BLaER1 treated with 17β-estradiol and CSF1 and Interleukin-3, amounts not matched to agents 10 nM and 100 nM (cell line): ENCODE results near the gene KBTBD13.
A peak's percentile ranks its signal among the peaks of the same experiment; 100 is the strongest.

Experiments used
- H3K27ac ChIP-seq, 11 experiments: shearing (Covaris generic); formaldehyde crosslinking; 2 replicates each; pipeline ENCODE4 v1.8.1; 2022
- H3K27me3 ChIP-seq, 11 experiments: shearing (Covaris generic); formaldehyde crosslinking; 2 replicates each; pipeline ENCODE4 v1.8.1; 2022
- H3K36me3 ChIP-seq, 11 experiments: shearing (Covaris generic); formaldehyde crosslinking; 2 replicates each; pipeline ENCODE4 v1.8.1; 2022
- H3K4me1 ChIP-seq, 10 experiments: shearing (Covaris generic); formaldehyde crosslinking; 2 replicates each; pipeline ENCODE4 v1.8.1; 2022
- H3K4me2 ChIP-seq, 11 experiments: shearing (Covaris generic); formaldehyde crosslinking; 2 replicates each; pipeline ENCODE4 v1.8.1; 2022
- H3K4me3 ChIP-seq, 10 experiments: shearing (Covaris generic); formaldehyde crosslinking; 2 replicates each; pipeline ENCODE4 v1.8.1; 2022
- H3K9ac ChIP-seq, 11 experiments: shearing (Covaris generic); formaldehyde crosslinking; 2 replicates each; pipeline ENCODE4 v1.8.1; 2022
- H3K9me3 ChIP-seq, 11 experiments: shearing (Covaris generic); formaldehyde crosslinking; replicated peaks in 1 of 11; 2 replicates each; pipeline ENCODE4 v1.8.1; 2022
- H4K20me1 ChIP-seq, 11 experiments: shearing (Covaris generic); formaldehyde crosslinking; 2 replicates each; pipeline ENCODE4 v1.8.1; 2022
- Cebpa-rat ChIP-seq, 11 experiments: shearing (Covaris generic); IDR thresholded peaks; 2 replicates each; pipeline ENCODE4 v1.8.1; 2022

KBTBD13 gene

DNA sequence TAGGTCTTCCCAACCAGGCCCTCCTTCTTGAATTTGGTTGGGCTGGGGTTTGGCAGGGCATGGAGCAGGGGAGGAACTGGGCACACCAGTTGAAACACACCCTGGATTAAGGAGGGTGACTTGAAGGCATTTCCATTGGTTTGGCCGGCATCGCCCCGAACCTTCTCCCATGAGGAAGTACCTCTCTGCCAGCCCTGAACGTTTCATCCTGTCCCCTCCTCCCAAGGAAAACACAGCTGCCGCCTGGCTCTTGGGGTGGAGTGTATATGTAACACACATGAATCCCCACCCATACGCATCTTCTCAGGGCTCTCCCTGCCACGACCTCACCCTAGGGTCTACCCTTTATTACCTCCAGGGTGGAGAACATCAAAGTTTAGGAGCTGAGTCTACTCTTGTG, 23.9 kb downstream of the KBTBD13 start:
- TF ChIP-seq Cebpa-rat (IDR thresholded peaks at IDR 0.05) = no peak
- Histone ChIP-seq H3K4me1 (peaks cover 0 to 18% (median 8%) of the 10 kb centered on the region in 10 experiments; a peak in 12 of 20 replicates), H3K9me3 (no peaks in the 10 kb centered on the region), H3K36me3 (peaks cover 50 to 88% (median 63%) of the 10 kb centered on the region in 11 experiments), H3K4me3 (no peak overlapping the region), H4K20me1 (peaks cover 0 to 40% (median 0%) of the 10 kb centered on the region in 11 experiments; a peak in 4 of 22 replicates), H3K27ac (0 out of 22 replicates have a peak overlapping the region, but pooled peaks of 1 of the 11 experiments have one; percentile 9), H3K4me2 (0 out of 22 replicates have a peak overlapping the region, but pooled peaks of 1 of the 11 experiments have one; percentile 48), H3K9ac (no peak overlapping the region), H3K27me3 (no peaks in the 10 kb centered on the region; a peak in 1 of 22 replicates)

DNA sequence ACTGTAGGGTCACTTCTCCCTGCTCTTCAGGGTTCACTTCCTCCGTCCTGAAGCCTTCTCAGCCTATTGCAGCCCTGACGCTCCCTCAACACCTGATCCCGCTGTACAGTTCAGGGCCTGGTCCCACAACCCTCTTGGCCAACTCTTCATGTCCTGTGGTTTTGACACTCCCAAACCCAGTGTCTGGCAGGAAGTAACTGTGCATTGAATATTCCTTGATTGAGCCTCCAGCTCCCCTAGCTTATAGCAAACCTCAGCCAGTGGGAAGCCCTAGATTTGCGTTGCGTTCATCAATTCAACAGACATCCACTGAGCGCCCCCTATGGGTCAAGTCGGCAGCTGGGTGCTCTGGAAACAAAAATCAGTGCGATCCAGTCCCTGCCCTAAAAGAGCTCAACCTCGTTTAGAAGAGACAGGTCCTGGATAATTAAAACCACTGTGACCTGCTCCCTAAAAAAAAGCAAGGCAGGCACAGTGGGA, 24.9 kb downstream of the KBTBD13 start:
- Histone ChIP-seq H3K9me3 (no peaks in the 10 kb centered on the region), H3K27me3 (no peaks in the 10 kb centered on the region; a peak in 1 of 22 replicates), H3K27ac (peak overlapping the region in 2 of 11 experiments; percentile 11 to 24; a peak in 1 of 22 replicates), H3K36me3 (peaks cover 58 to 94% (median 70%) of the 10 kb centered on the region in 11 experiments), H4K20me1 (peaks cover 0 to 30% (median 0%) of the 10 kb centered on the region in 11 experiments; a peak in 4 of 22 replicates), H3K4me3 (no peak overlapping the region), H3K4me2 (peak overlapping the region in 5 of 11 experiments; percentile 29 to 66 (median 61); a peak in 10 of 22 replicates), H3K9ac (peak overlapping the region in 2 of 11 experiments; percentile 23 to 36; a peak in 2 of 22 replicates), H3K4me1 (peaks cover 0 to 18% (median 8%) of the 10 kb centered on the region in 10 experiments; a peak in 12 of 20 replicates)
- TF ChIP-seq Cebpa-rat (IDR thresholded peaks at IDR 0.05) = no peak

DNA sequence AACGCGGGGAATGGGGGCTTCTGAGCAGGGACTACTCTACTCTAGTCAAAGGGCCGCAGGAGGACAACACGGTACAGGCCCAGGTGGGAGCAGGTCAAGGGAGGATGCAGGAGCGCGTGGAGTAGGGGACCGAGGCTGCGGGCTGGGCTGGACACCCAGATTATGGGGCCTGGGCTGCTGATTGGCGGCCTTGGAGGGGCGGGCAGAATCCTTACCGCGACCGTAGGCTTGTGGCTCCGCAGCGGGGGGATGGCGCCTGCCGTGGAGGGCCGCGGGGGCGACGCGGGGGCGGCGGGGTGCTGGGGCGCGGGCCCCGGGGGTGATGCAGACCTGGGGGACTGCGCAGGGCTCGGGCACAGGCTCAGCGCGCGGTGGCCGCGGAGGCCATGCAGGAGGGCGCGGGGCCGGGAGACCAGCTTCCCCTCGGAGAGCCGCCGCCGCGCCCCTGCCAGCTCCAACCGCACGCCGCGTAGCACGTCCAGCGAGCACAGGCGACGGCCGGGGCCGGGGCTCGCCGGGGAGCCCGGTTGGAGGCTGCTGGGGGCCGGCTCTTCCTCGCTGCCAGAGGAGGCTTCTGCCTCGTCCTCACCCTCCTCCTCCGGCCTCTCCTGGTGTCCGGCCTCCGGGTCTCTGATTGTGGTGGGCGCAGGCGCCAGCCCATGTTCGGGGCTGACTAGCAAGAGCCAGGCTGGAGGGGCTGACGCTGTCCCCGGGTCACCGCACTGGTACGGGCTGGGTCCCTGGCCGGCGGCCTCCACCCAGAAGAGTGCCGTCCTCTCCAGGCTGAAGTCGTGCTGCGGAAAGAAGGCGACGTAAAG, 25.6 kb downstream of the KBTBD13 start:
- H4K20me1 ChIP-seq = peaks cover 0 to 23% (median 0%) of the 10 kb centered on the region in 11 experiments; a peak in 4 of 22 replicates
- H3K4me1 ChIP-seq = peaks cover 0 to 18% (median 8%) of the 10 kb centered on the region in 10 experiments; a peak in 12 of 20 replicates
- peak overlapping the region in 2 of 11 experiments; percentile 11 to 24; a peak in 1 of 22 replicates for H3K27ac ChIP-seq
- H3K9me3 ChIP-seq = no peaks in the 10 kb centered on the region
- TF ChIP-seq Cebpa-rat (IDR thresholded peaks at IDR 0.05) = no peak
- peak overlapping the region in 5 of 11 experiments; percentile 29 to 66 (median 61); a peak in 10 of 22 replicates for H3K4me2 ChIP-seq
- peak overlapping the region in 2 of 11 experiments; percentile 23 to 36; a peak in 2 of 22 replicates for H3K9ac ChIP-seq
- no peaks in the 10 kb centered on the region; a peak in 1 of 22 replicates for H3K27me3 ChIP-seq
- H3K36me3 ChIP-seq = peaks cover 57 to 94% (median 67%) of the 10 kb centered on the region in 11 experiments
- no peak overlapping the region for H3K4me3 ChIP-seq

DNA sequence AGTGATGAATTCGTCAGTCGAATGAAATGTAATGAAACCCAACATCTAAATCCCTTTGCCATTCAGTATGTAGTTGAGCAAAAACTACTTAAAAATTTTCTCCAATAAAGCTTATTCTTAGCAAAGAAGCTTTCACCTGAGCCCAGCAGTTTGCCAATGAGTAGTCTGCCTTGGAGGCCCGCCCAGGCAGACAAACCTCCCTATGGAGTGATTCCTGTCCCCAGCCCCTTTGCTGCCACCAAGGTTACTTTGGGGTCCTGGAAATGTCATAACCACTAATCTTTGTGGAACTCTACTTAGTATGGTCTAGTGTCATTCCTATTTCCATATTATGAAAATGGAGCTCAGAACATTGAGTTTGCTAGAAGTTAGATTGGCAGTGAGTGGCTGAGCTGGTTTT, 26.4 kb downstream of the KBTBD13 start:
- Histone ChIP-seq H3K27me3 (no peaks in the 10 kb centered on the region; a peak in 1 of 22 replicates), H3K27ac (no peak overlapping the region), H3K9ac (no peak overlapping the region), H3K36me3 (peaks cover 51 to 94% (median 65%) of the 10 kb centered on the region in 11 experiments), H3K4me2 (no peak overlapping the region), H3K4me1 (peaks cover 0 to 18% (median 8%) of the 10 kb centered on the region in 10 experiments; a peak in 12 of 20 replicates), H3K4me3 (no peak overlapping the region), H3K9me3 (no peaks in the 10 kb centered on the region), H4K20me1 (peaks cover 0 to 18% (median 0%) of the 10 kb centered on the region in 11 experiments; a peak in 3 of 22 replicates)
- TF ChIP-seq Cebpa-rat (IDR thresholded peaks at IDR 0.05) = no peak

DNA sequence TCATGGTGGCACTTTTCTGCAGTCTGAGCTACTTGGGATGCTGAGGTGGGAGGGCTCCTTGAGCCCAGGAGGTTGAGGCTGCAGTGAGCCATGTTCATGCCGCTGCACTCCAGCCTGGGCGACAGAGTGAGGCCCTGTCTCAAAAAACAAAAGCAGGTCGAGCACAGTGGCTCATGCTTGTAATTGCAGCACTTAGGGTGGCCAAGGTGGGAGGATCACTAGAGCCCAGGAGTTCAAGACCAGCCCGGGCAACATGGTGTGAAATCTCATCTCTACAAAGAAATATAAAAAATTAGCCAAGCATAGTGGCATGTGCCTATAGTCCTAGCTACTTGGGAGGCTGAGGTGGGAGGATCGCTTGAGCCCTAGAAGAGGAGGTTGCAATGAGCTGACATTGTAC, 28.5 kb downstream of the KBTBD13 start:
- Histone ChIP-seq H3K9me3 (no peaks in the 10 kb centered on the region), H3K4me3 (no peak overlapping the region), H3K36me3 (peaks cover 34 to 79% (median 47%) of the 10 kb centered on the region in 11 experiments), H3K27ac (no peak overlapping the region), H4K20me1 (peaks cover 0 to 12% (median 0%) of the 10 kb centered on the region in 11 experiments; a peak in 3 of 22 replicates), H3K4me1 (peaks cover 0 to 18% (median 8%) of the 10 kb centered on the region in 10 experiments; a peak in 12 of 20 replicates), H3K4me2 (no peak overlapping the region), H3K27me3 (no peaks in the 10 kb centered on the region; a peak in 1 of 22 replicates), H3K9ac (no peak overlapping the region)
- no peak for TF ChIP-seq Cebpa-rat (IDR thresholded peaks at IDR 0.05)

DNA sequence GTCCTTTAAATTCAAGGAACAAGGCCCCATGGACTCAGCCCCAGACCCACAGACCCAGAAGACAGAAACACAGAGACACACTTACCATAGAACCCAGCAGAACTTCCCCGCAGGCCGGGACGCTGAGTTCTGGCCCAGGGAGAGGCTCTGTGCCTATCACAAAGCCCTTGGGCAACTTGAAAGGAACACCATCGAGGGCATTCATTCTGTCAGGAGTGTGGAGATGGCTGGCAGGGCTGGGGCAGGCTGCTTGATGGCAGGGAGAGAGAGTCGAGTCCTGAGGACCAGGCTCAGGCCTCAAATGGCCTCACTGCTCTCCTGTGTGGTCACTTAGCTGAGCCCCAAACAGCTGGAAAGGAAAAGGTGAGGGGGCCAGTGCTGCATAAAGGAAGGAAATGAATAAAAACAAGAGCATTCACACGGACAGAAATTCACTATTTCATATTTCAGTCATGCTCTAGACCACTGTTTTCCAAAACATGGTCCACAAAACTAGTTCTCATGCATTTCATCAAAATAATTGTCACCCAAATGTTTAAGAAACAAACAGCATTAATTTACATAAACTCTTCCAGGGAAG, 29.6 kb downstream of the KBTBD13 start:
- Histone ChIP-seq H3K36me3 (peaks cover 29 to 77% (median 42%) of the 10 kb centered on the region in 11 experiments), H3K9ac (no peak overlapping the region; a peak in 1 of 22 replicates), H3K4me2 (no peak overlapping the region), H3K9me3 (no peaks in the 10 kb centered on the region), H4K20me1 (peaks cover 0 to 8% (median 0%) of the 10 kb centered on the region in 11 experiments; a peak in 5 of 22 replicates), H3K27ac (no peak overlapping the region), H3K4me1 (peaks cover 0 to 13% (median 6%) of the 10 kb centered on the region in 10 experiments; a peak in 12 of 20 replicates), H3K4me3 (no peak overlapping the region), H3K27me3 (no peaks in the 10 kb centered on the region)
- no peak for TF ChIP-seq Cebpa-rat (IDR thresholded peaks at IDR 0.05)

DNA sequence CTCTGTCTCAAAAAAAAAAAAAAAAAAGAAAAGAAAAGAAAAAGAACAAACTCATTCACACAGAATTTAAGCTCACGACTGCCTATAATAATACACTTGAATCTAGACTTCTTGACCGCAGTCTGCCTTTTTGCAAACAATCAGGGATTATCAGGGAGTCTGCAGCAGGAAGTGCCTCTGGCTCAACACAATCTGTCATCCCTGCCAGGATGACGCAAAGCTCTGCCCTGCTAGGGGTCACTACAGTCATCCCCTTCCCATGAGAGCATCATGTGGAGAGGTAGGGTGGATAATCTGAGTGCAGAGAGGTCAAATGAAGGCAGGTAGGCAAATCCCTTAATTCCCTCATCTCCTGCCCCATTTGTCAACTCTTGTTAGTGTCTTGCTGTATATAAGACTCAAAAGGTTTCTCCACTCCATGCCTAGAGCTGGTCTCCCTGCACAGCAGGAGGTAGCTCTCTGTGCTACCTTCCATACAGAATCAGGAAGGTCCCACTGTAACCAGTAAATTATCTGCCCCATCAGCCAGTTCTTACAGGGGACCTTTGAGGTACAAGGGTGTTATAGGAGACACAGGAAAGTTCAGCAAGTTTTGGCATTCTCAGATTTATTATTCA, 34.2 kb downstream of the KBTBD13 start:
- no peaks in the 10 kb centered on the region for H3K9me3 ChIP-seq
- no peak overlapping the region for H3K27ac ChIP-seq
- H3K4me1 ChIP-seq = no peaks in the 10 kb centered on the region; a peak in 1 of 20 replicates
- no peak overlapping the region for H3K4me3 ChIP-seq
- H3K4me2 ChIP-seq = no peak overlapping the region
- H3K27me3 ChIP-seq = no peaks in the 10 kb centered on the region
- H4K20me1 ChIP-seq = peaks cover 0 to 15% (median 0%) of the 10 kb centered on the region in 11 experiments; a peak in 2 of 22 replicates
- H3K36me3 ChIP-seq = peaks cover 51 to 83% (median 67%) of the 10 kb centered on the region in 11 experiments
- no peak overlapping the region for H3K9ac ChIP-seq
- TF ChIP-seq Cebpa-rat (IDR thresholded peaks at IDR 0.05) = no peak

DNA sequence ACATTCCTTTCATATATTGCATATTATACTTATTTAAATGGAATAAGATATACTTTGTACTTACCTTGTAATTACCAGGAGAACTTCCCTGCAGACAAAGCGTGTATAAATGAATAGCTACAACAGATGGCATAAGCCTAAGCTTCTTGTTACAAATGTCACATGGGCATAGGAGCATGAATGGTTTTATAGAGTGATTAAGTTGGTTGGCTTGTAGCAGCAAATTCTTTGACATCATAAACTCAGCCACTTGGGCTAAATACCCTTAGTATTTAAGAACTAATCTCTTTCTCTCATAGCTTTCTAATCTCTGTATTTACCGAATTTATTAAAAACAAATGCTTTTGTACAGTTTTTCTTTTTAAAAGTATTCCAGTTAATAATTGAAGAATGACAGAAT, 38.5 kb downstream of the KBTBD13 start, which contains the start of gene UBAP1L:
Gene UBAP1L, minus strand, starts transcription at position 115 of the 400 bp plus-strand sequence. CDS start 8,985 bp downstream, outside the sequence.
- Histone ChIP-seq H3K9me3 (no peaks in the 10 kb centered on the region), H3K36me3 (peaks cover 83 to 99% (median 92%) of the 10 kb centered on the region in 11 experiments), H3K27ac (no peak within 1 kb of the TSS), H3K4me2 (no peak within 1 kb of the TSS), H3K9ac (no peak within 1 kb of the TSS), H3K4me3 (no peak within 1 kb of the TSS), H3K27me3 (no peaks in the 10 kb centered on the region), H4K20me1 (peaks cover 0 to 22% (median 2%) of the 10 kb centered on the region in 11 experiments; a peak in 11 of 22 replicates), H3K4me1 (no peaks in the 10 kb centered on the region; a peak in 1 of 20 replicates)
- no peak for TF ChIP-seq Cebpa-rat (IDR thresholded peaks at IDR 0.05)
